Mesodermal cell (in vitro differentiated cells): ENCODE data around the gene SMAD7.

Experiments
- H3K27ac ChIP-seq: 2 replicates; pipeline ENCODE4 v1.7.0; 2013; ENCODE audit warnings: mild to moderate bottlenecking, low read depth, low read length, moderate library complexity; ENCODE audit not compliant: severe bottlenecking
- H3K36me3 ChIP-seq: 2 replicates; pipeline ENCODE4 v1.7.1; 2013; ENCODE audit warnings: mild to moderate bottlenecking, low read length, moderate library complexity; ENCODE audit not compliant: control insufficient read depth, insufficient read depth
- H3K4me1 ChIP-seq: one replicate; pipeline ENCODE4 v1.7.1; 2013; ENCODE audit warnings: mild to moderate bottlenecking, low read length; ENCODE audit not compliant: insufficient read depth, control insufficient read depth, poor library complexity, severe bottlenecking
- H3K4me3 ChIP-seq: 2 replicates; pipeline ENCODE4 v1.7.0; 2013; ENCODE audit warnings: low read length, control low read depth, mild to moderate bottlenecking; ENCODE audit not compliant: insufficient read depth, poor library complexity, severe bottlenecking; ENCODE audit errors: extremely low read depth
- H3K9me3 ChIP-seq: 2 replicates; pipeline ENCODE4 v1.7.1; 2013; ENCODE audit warnings: mild to moderate bottlenecking, low read length, moderate library complexity; ENCODE audit not compliant: control insufficient read depth
- WGBS, 2 experiments: methylation state at CpG; one replicate each; pipeline ENCODE4 v1.1.5; 2013; ENCODE audit warnings: missing lambda C conversion rate in 2 of 2; ENCODE audit not compliant: insufficient coverage in 2 of 2; 5-methylcytosine and 5-hydroxymethylcytosine counted together

Gene SMAD7

DNA sequence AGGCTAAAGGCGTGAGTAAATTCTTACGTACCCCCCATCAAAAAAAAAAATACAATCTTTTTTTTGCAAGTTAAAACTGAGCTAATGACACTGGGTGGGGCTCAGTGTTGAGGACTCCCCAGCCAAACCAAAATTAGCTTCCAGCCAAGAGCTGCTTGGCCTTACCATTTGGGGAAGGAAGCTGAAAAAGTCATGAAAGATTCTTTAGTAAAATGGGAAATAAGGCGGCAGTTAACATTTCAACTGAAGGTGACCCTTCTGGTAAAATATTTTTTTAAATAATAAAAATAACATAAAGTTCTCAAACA is 16.4 kb downstream of the SMAD7 start:
- H3K4me1 ChIP-seq: peaks cover 93% of the 10 kb centered on the region
- no peak overlapping the region for H3K4me3 ChIP-seq
- WGBS, 2 experiments: no CpG with 5 or more reads among the region's 3 CpGs
- peaks cover 89% of the 10 kb centered on the region for H3K36me3 ChIP-seq
- H3K9me3 ChIP-seq: no peaks in the 10 kb centered on the region
- H3K27ac ChIP-seq: peak overlapping the region; percentile 66

DNA sequence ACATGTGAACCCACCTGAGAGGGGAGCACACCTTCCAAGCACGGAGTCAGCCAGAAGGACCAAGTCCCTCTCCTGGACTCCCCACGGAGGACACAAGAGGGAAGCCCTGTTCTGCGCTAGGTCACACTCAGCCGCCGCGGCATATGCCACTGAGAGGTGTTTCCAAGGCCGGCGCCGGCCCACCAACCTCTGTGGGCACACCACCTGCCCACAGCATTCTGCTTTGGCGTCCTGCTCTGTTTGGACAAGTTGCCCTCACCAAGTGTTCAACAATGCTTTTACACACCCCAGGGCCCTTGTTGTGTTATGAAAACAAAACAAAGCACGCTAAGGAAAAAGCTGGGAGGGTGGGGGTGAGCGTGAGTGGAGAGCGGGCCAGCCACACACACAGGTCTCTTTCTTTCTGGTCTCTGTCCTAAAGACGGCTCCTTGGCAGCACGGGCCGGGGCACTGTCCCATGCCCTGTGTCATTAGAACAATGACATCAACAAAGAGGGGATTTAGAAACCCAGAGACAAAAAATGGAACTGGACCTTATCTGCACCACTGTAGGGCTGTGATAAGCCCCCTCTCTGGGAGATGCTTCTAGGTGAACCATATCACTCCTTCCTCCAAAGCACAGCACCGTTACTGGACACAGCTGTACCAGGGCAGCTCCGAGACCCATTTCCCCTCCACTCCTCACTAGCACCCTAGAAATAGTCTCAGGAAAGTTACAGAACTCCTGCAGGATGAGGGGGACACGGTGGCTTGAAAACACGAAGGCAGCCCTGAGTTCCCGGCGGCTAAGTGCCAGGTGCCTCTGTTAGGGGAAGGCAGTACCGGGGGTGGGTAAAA is 17.0 kb downstream of the SMAD7 start:
- Histone ChIP-seq H3K27ac (peak overlapping the region; percentile 66), H3K36me3 (peaks cover 89% of the 10 kb centered on the region), H3K4me1 (peaks cover 97% of the 10 kb centered on the region), H3K9me3 (no peaks in the 10 kb centered on the region), H3K4me3 (no peak overlapping the region)
- WGBS, 2 experiments: 91 to 94% methylated on average over 6 to 16 of the region's 23 CpGs

DNA sequence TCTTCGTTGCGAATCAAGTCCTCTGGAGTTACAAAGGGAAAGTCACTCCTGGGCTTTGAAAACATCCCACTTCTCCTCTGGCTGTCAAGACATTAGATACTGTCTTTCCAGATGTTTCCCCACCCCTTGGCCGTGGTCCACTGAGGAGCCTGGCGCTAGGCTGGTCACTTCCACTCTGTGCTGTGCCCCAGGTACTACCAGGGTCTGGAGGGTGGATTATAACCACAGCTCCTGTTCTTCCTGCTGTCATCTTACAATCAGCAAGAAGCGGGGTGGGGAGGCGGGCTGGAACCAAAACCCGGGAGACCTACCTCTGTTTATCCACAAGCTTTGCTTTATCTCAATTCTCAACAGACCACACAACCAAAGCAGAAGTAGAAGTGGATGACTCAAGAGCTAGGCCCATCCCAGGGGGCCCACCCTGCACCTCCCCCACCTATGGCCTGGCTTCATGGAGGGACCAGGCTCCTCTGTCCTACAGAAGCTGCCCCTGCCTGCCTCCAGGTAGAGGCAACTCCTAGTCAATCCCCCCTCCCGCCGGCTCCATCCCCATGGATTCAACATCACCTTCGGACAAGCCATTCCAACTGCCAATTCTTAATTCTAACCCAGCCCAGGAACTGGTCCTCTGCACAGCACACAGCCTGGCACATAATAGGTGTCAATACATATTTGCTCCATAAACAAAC is 17.8 kb downstream of the SMAD7 start:
- H3K9me3 ChIP-seq: no peaks in the 10 kb centered on the region
- peaks cover 88% of the 10 kb centered on the region for H3K36me3 ChIP-seq
- WGBS, 2 experiments: 78 to 82% methylated on average over 6 to 7 of the region's 10 CpGs
- peak overlapping the region; percentile 66 for H3K27ac ChIP-seq
- no peak overlapping the region for H3K4me3 ChIP-seq
- H3K4me1 ChIP-seq: peaks cover 96% of the 10 kb centered on the region

DNA sequence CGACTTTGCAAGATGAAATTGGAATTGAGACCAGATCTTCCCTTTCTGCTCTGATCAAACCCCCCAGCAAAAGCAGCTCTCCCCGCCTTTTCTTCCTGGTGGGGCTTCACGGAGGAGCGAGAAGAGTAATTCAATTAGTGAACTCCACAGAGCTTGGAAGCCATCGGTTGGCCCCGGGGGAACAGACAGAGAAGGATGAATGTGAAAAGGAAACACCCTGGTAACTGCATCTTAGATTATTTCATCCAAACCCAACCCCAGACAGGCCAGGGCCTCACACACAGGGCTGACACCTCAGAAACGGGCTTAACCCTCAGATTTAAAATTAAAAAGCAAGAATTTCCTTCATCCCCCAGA is 18.3 kb downstream of the SMAD7 start:
- Histone ChIP-seq H3K4me1 (peaks cover 96% of the 10 kb centered on the region), H3K4me3 (no peak overlapping the region), H3K27ac (peak overlapping the region; percentile 7), H3K9me3 (no peaks in the 10 kb centered on the region), H3K36me3 (peaks cover 88% of the 10 kb centered on the region)
- 33 to 57% methylated on average over 1 to 2 of the region's 7 CpGs for WGBS, 2 experiments

DNA sequence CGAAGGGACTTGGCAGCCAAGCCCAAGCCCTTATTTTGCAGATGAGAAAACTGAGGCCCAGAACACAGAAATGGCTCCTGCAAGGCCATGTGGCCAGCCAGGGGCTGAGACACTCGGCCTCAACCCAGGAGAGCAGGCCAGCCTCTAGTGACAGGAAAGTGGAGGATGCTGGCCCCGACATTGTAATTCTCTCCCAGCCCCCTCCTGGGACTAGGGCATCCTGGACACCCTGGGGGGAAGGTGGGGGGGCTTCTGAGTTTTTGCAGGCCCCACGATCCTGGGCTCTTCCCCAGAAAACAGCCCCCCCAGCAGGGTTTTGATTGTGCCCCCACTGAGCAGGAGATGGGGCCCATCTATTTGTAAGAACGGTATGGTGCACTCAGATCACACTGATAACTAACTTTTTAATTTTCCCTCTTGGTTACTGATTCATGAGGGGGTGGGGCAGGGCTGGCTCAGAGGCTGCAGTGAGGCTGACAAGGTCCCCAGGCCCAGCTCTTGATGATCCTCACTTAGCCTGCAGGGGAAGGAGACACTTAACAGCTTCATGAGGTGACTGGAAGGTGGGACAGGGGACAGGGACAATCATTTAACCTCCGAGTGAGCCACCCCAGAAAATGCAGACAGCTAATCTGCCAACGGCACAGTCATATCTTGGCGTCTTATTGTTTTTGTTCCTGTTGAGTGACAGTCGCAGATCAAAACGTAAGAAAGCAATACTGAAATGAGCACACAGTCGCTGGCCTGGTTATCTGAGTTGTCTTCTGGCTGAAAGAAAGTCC is 18.9 kb downstream of the SMAD7 start:
- Histone ChIP-seq H3K27ac (peak overlapping the region; percentile 7), H3K4me1 (peaks cover 96% of the 10 kb centered on the region), H3K4me3 (no peak overlapping the region), H3K36me3 (peaks cover 88% of the 10 kb centered on the region), H3K9me3 (no peaks in the 10 kb centered on the region)
- WGBS, 2 experiments: 63 to 76% methylated on average over 7 to 8 of the region's 11 CpGs

DNA sequence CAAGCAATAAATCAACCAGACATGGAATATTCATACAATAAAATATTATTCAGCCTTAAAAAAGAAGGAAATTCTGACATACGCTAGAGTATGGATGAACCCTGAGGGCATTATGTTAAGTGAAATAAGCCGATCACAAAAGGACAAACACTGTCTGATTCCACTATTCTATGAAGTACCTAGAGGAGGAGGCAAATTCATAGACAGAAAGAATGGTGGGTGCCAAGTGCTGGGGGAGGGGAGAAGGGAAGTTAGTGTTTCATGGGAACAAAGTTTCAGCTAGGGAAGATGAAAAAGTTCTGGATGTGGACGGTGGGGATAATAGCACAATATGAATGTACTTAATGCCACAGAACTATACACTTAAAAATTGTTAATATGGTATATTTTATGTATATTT is 19.8 kb downstream of the SMAD7 start:
- Histone ChIP-seq H3K36me3 (peaks cover 88% of the 10 kb centered on the region), H3K4me1 (peaks cover 94% of the 10 kb centered on the region), H3K4me3 (no peak overlapping the region), H3K9me3 (no peaks in the 10 kb centered on the region), H3K27ac (peak overlapping the region; percentile 94)
- WGBS, 2 experiments: 89% methylated on average over 2 of the region's 3 CpGs; no CpG with 5 or more reads in 1 of the 2 experiments

DNA sequence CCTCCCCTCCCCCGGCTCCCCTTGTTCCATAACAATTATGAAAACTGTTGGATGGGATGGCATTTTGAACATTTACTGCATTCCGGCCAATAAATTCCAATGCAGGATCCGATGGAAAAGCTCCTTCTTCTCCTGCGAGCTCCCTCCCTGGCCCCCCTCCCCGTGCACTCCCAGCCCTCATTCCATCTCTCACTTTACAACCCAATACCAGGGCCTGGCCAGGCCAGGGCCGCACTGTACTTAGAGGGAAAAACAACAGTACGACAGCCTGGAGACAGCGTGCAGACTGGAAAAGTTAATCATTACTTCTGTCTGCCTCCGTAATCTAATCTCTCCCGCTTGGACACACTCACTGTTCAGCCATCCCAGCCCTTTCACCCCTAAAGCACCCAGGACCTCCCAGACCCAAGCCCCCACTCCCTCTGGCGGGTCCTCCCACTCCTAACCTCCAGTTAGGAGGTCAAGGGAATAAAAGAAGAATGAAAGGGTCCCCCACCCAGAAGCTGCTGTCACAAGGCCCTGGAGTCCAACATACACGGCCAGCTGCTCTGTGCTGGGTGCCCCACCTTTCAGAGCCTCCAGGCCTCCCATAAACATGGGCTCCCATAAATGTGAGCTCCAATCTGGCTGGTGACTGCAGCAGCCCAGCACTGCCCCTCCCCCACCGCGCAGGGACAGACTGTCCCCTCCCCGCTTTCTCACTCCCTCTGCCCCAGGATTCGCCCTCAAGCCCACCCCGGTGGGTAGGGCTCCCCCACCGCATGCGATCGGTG is 20.6 kb downstream of the SMAD7 start:
- H3K4me3 ChIP-seq: no peak overlapping the region
- peak overlapping the region; percentile 94 for H3K27ac ChIP-seq
- peaks cover 95% of the 10 kb centered on the region for H3K4me1 ChIP-seq
- WGBS, 2 experiments: 35 to 38% methylated on average over 10 to 13 of the region's 20 CpGs
- H3K36me3 ChIP-seq: peaks cover 87% of the 10 kb centered on the region
- H3K9me3 ChIP-seq: no peaks in the 10 kb centered on the region

DNA sequence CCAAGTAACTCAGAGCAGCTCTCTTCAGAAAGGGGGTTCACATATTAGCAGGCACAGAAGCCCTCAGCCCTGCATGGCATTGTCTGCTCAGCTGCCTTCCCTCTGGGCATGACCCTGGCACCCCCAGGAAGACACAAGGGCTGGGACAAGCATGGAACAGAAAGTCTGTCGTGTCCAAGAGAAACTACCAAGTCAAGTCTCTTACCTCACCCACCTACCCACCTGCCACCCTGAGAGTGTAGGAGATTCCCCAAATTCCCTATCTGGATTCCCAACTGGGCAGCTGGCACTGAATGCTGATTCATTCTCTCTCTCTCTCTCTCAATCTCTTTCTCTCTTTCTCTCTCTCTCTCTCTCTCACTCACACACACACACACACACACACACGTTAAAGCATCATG is 21.6 kb downstream of the SMAD7 start:
- H3K27ac ChIP-seq: peak overlapping the region; percentile 94
- H3K36me3 ChIP-seq: peaks cover 87% of the 10 kb centered on the region
- no peaks in the 10 kb centered on the region for H3K9me3 ChIP-seq
- WGBS, 2 experiments: 67% methylated on average over 1 of the region's 2 CpGs; no CpG with 5 or more reads in 1 of the 2 experiments
- peaks cover 95% of the 10 kb centered on the region for H3K4me1 ChIP-seq
- no peak overlapping the region for H3K4me3 ChIP-seq

DNA sequence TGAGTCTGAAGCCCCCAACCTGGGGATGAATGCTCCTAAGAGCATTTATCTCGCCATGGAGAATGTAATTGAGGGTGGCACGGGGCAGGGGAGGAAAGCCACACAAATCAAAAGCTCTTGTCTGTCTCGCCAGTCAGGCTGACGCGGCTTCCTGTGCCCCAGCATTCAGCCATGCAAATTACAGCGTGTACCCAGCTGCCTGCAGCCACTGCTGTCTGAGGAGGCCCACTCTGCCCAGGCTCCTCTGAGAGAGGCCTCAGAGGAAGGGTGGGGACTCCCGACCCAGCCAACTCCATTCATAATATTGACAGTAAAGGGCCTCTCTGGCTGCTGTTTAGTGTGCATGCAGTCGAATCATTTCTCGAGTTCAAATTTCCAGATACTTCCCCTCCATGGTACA is 22.0 kb downstream of the SMAD7 start:
- 56 to 80% methylated on average over 5 to 7 of the region's 9 CpGs for WGBS, 2 experiments
- Histone ChIP-seq H3K27ac (peak overlapping the region; percentile 94), H3K9me3 (no peaks in the 10 kb centered on the region), H3K4me1 (peaks cover 94% of the 10 kb centered on the region), H3K4me3 (no peak overlapping the region), H3K36me3 (peaks cover 85% of the 10 kb centered on the region)
